GM18873 (cell line): ENCODE measurements around the gene EZR.

Experiments used
- ATAC-seq: cut with Tn5 transposase; IDR thresholded peaks from one replicate; pipeline ENCODE4 v1.9.1; 2021; ENCODE audit warnings: mild to moderate bottlenecking, moderate library complexity, moderate number of reproducible peaks; ENCODE audit not compliant: unreplicated experiment, low FRiP score

EZR gene

GRCh38 chr6:158780246-158780884, 38.8 kb downstream of the EZR start:
- no peak for ATAC-seq

GRCh38 chr6:158778005-158778527, 41.1 kb downstream of the EZR start:
- no peak for ATAC-seq

GRCh38 chr6:158777510-158777909, 41.7 kb downstream of the EZR start:
- no peak for ATAC-seq

- ATAC-seq: no peak
Observed at GRCh38 chr6:158776737-158777136, 42.4 kb downstream of the EZR start.

GRCh38 chr6:158775832-158776231, 43.3 kb downstream of the EZR start:
- no peak for ATAC-seq

GRCh38 chr6:158774717-158775449, 44.3 kb downstream of the EZR start:
- no peak for ATAC-seq

- no peak for ATAC-seq
Observed at GRCh38 chr6:158773581-158774449, 45.4 kb downstream of the EZR start.

GRCh38 chr6:158772851-158773371, 46.3 kb downstream of the EZR start:
- ATAC-seq: no peak

GRCh38 chr6:158772172-158772571, 47.0 kb downstream of the EZR start:
- ATAC-seq: no peak

GRCh38 chr6:158771399-158772152, 47.6 kb downstream of the EZR start:
- ATAC-seq: no peak

- ATAC-seq: no peak
Observed at GRCh38 chr6:158770533-158771330, 48.4 kb downstream of the EZR start.

- ATAC-seq: no peak
Observed at GRCh38 chr6:158769771-158770432, 49.3 kb downstream of the EZR start.

GRCh38 chr6:158769234-158769770, 49.9 kb downstream of the EZR start:
- no peak for ATAC-seq

- no peak for ATAC-seq
Observed at GRCh38 chr6:158768436-158768835, 50.7 kb downstream of the EZR start.

GRCh38 chr6:158767709-158768108, 51.5 kb downstream of the EZR start:
- ATAC-seq: no peak

- no peak for ATAC-seq
Observed at GRCh38 chr6:158766621-158767455, 52.3 kb downstream of the EZR start.

- ATAC-seq: no peak
Observed at GRCh38 chr6:158765499-158766068, 53.6 kb downstream of the EZR start.
